NCI-H2029 treated with DMSO at 0.1 percent for 48 hours (cell line): ENCODE results near the gene C2CD2L.
"Not testable (repeated sequence)": the region's sequence is repeated elsewhere in the genome, so short reads cannot be mapped to it uniquely, and the experiment has no call there.

Experiments used
- DNase-seq: peaks from one replicate; lab custom pipeline; 2025; lab: John Stamatoyannopoulos, UW

Gene C2CD2L

DNA sequence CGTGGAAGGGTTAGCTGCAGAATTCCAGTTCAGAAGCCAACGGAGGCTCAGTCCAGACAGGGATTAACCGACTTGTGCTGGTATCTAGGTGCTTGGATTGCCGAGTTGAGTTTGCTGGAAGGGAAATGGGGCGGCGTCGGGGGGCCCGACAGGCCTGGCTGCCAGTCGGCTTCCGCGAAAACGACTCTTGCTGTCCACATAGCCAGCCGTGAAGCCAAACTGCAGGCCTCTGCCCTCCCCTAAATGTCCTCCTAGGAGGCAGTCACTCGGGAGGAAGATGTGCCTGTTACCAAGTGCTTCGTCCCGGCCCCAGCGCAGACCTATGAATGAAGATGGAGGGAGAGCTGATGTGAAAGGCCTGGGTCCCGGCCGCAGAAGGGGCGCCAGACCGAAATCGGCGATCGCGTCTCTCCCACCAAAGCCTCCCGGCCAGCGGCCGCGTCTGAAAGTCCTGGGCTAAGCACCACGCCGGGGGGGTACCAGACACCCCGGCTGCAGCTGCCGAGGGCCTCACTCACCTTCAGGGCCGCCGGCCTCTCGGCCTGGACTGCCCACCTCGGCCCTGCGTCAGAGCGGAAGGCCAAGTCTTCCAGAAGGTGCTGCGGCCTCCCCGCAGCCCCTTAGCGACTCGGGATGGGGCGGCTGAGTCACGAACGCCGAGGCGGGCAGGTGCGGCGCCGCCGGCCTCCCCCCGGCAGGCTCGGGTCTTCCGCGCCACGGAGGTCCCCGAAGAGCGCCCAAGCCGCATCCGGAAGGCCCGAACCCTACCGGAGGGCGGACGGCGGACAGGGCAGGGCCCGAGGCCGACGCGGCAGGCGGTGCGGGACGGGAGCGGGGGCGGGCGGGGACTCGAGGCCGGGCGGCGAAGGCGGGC is 13.0 kb upstream of the C2CD2L start:
- no peak for DNase-seq

DNA sequence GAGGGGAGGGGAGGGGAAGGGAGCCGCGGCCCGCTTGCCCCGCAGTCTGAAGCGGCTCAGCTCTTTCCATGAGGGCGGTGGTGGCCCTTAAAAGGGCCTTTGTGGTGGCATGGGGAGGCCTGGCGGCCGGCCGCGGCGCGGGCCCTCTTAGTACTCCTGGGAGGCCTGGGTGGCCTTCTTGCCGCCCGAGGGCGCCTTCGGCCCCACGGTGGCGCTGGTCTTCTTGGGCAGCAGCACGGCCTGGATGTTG is 12.4 kb upstream of the C2CD2L start:
- no peak for DNase-seq

DNA sequence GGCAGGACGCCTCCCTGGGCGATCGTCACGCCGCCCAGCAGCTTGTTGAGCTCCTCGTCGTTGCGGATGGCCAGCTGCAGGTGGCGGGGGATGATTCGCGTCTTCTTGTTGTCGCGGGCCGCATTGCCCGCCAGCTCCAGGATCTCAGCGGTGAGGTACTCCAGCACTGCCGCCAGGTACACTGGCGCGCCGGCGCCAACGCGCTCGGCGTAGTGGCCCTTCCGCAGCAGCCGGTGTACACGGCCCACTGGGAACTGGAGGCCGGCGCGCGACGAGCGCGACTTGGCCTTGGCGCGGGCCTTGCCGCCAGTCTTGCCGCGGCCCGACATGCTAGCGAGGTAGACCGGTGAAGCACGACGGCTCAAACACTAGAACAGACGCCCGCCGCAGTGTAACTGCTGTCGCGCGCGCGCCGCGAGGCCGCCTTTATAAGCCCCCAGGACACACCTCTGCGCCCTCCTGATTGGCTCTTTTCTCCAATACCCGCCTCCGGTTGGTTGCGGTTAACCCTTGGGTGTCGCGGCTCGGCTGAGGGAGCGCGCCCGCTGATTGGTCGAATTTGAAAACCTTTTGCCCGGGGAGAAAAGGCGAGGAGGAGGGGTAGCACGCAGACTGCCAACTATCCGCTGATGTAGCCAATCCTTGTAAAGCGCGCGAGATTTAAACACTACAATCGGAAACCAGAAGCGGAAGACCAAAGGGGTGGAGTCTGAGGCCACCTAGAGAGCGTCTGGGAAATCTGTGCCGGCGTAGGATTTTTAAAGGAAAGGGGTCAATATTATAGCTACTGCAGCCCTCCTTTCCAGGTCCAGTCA is 11.9 kb upstream of the C2CD2L start:
- DNase-seq = peak; percentile 98

DNA sequence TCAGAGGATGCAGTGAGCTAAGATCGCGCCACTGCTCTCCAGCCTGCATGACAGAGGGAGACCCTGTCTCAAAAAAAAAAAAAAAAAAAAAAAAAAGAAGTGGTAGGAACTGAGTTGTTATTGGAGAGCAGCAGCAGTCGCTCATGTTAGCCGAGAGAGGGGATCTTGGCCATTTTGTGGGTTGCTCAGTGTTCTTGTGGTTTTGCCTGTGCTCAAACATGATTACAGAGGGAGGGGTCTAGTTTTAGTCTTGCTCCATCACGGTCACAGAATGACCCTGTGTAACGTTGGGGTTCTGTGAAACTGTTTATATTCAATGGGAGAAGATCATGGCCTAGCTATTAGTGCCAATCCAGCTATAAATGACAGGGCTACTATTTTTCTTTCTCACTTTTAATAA is 7.4 kb upstream of the C2CD2L start:
- no peak for DNase-seq

DNA sequence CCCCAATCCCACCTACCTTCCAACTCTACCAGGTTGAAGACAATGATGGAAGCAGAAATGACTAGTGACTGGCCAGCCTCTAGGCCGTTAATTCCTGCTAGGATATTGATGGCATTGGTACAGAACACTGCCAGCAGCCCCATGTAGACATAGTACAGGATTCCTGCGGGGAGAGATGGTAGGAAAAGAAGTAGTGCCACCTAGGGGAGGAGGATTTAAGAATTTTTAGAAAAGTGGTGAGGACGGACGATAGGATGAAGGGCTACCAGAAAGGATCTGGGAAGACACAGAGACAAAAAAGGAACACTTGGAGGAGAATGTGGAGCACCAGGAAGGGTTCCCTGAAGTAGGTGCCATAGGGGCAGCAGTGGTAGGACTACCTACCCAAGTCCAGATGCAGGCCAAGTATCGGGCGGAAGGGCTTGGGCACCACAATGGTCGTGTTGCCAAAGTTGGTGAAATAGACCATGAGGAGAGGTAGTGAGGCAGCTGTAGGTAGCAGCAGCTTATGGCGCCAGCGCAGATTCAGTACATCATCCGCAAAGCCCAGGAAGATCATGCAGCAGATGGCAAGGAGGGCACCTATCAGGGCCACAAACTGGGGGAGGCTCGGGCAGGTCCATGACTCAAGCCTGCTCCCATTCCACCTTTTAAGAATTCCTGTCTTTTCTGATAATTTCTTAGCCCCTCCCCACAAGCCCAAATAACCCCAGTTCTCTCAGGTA is 6.7 kb upstream of the C2CD2L start:
- no peak for DNase-seq

DNA sequence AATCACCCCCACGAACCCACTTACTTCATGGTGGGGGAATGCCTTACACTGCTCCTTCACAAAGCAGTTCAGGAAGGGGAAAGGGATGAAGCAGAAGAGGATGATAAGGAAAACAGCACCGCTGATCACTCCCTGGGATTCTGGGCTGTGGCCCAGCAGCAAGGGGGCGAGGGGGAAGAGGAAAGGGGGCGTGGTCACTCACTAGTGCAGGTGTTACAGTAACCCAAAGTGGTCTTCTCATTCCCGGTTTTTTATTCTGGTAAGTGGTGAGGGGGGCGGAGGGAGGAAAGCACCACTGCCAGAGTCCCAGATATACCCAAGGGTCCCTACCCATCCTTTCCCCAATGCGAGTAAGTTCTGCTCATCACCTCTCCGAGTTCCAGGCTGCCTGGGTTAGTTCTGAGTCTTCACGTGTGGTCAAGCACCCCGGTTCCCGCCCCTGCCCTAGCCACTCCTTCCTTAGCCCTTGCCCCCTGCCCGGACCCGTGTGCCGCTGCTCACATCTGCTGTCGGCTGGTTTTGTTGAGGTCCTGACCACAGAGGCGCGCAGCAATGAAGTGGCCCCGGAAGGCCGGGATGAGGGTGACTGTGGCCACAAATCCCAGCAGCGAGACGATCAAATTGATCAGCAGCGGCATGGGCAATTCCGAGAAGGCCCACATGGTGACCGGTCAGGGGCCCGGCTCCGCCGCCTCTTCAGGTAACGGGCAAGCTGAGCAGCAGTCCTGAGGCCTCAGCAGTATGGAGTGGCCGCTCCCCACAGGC is 6.0 kb upstream of the C2CD2L start:
- DNase-seq = no peak

DNA sequence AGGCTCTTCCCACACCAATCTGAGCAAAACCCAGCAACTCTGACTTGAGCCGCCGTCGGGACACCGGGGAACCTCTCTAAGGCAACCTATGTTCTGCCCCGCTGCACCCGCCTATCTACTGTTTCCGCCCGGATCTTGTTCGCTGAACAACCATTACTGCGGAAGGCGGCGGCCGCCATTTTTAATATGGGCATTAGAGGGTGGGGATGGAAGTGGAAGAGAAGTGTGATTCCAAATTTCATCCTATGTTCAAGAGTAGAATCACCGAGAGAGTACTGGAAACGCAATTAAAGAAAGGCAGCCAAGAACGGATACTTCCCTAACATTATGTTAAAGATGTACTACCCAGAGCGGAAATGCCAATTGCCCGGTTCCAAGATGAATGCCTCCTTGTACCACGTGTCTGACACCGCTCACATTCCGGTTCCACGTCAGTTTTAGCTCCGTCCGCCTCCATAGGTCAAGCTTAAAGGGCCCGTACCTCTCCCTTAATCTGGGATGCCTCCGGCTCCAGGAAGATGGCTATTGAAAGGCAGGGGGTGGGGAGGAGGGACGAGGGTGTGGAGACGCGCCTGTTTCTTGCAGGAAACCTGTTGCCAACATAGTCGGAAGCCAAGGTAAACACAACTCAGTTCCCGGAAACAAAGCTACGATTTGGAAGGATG is 5.3 kb upstream of the C2CD2L start, which contains the start of gene DPAGT1:
Gene DPAGT1, minus strand, starts transcription at position 95 of the 665 bp plus-strand sequence. CDS start 198 bp downstream, outside the sequence.
- DNase-seq = peak; percentile 97

DNA sequence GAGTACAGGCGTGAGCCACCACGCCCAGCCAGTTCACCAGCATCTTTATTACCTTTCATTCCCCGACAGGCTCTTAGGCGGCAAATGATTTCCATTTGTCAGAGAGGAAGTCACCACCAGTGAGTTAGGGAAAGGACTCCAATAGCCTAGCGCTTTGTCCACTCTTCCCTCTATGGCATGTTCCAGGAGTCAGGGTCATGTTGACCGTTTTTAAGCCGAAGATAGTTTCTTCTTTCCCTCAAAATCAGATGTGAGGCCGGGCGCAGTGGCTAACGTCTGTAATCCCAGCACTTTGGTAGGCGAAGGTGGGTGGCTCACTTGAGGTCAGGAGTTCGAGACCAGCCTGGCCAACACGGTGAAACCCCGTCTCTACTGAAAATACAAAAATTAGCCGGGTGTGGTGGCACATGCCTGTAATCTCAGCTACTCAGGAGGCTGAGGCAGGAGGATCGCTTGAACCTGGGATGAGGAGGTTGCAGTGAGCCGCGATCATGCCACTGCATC is 3.9 kb upstream of the C2CD2L start:
- not testable (repeated sequence) for DNase-seq

DNA sequence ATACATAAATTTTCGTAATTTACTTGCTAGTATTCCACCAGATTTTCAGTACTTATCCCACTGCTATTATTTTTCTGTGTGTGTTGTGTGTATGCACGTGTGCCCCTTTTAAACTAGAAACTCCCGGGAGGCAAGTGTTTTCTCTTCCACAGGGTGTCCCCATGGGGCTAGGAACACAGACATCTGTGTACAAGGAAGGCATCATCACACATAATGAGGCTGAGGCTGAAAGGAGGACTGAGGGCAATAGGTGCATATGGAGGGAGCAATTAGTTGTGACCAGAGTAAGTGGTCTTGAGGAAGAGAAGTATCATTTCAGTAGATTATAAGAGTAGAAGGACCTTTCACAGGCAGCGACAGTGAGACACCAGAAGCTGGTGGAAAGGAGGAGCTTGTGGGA is 3.4 kb upstream of the C2CD2L start:
- no peak for DNase-seq

DNA sequence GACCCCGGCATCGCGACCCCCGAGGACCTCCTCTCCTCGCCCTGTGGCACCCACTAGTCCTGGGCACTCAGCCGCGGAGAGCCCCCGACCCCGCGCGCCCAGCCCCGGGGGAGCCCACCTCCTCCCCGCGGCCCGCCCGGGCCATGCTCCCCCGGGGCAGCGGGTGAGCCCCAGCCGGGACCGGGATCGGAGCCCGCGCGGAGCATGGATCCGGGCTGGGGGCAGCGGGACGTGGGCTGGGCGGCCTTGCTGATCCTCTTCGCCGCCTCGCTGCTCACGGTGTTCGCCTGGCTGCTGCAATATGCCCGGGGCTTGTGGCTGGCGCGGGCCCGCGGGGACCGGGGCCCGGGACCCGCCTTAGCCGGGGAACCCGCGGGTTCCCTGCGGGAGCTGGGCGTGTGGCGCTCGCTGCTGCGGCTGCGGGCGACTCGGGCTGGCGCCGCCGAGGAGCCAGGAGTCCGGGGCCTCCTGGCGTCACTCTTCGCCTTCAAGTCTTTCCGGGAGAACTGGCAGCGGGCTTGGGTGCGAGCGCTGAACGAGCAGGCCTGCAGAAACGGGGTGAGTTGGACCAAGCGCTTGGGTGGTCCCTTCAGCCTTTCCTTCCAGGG is 498 bp downstream of the C2CD2L start:
- DNase-seq = no peak

DNA sequence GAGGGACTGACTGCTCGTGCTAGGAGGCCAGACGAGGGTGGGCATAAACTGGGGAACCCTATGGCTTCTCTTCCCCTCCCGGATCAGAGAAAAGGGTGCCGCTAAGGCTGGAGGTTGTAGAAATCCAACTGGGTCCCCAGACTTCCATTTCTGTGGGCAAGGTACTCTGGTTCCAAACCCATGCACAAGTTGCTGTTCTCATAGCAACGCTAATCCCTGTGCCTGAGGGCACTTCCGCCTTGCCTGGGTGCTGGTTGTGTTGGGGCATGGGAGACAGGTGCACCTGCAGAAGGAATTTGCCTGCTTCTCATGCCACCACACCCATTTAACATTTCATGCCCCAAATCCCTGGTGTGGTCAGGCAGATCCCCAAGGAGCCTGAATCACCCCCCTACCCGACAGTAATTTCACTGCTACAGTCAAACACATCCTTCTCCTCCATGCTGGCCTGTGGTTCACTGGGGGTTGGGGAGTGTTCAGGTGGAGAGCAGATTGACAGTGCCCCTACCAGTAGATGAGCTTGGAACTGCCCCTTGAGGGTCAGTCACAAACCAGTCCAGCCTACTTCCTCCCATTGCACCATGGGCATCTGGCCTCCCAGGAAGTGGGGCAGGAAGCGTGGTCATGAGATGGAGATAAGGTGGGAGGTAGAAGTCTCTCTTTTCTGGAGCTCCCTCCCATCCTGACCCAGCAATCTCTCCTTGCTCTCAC is 1.2 kb downstream of the C2CD2L start:
- no peak for DNase-seq

DNA sequence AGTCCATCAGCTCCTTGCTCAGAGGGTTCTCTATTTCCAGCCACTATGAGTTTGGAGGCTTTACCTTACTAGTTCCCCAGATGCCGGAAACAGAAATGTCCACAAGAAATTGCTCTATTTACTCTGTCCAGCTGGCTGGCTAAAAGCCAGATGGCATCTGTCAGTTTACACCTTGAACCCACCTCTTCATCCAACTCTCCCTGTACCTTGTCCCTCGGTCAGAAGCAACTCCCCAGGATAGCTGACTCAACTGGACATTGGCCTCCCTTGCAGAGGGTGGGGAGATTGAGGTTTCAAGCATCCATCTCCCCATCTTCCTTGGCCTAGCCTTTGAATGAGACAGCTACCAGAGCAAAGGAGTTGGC is 1.7 kb downstream of the C2CD2L start:
- DNase-seq = no peak

DNA sequence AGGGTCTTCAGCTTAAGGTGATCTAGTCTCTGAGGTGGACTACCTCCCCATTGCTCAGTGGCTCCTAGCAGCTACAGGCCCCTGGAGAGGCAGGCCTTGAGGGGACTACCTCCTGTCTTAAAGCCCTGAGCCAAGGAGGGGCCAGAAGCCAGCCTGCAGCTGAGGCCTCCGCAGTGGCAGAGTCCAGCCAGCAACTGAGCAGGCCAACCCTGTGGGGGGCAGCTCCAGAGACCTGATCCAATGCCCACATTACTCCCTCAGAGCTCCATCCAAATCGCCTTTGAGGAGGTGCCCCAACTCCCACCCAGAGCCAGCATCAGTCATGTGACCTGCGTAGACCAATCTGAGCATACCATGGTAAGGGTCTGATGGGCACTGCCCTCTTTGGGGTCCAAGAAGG is 2.7 kb downstream of the C2CD2L start:
- DNase-seq = no peak

DNA sequence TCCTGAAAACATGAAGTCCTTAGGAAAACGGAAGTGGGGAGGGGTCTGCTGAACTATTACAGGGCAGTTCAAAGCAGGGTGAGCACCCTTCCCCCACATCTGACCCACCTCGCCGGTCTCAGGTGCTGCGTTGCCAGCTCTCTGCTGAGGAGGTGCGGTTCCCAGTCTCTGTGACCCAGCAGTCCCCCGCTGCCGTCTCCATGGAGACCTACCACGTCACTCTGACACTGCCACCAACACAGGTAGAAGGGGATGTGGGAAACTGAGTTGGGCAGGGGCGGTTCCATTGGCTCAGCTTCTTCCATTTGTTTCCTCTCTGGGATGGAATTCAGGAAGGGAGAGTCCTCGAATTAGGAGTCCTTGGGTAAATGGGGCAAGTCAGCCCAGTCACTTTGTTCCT is 3.3 kb downstream of the C2CD2L start:
- no peak for DNase-seq

DNA sequence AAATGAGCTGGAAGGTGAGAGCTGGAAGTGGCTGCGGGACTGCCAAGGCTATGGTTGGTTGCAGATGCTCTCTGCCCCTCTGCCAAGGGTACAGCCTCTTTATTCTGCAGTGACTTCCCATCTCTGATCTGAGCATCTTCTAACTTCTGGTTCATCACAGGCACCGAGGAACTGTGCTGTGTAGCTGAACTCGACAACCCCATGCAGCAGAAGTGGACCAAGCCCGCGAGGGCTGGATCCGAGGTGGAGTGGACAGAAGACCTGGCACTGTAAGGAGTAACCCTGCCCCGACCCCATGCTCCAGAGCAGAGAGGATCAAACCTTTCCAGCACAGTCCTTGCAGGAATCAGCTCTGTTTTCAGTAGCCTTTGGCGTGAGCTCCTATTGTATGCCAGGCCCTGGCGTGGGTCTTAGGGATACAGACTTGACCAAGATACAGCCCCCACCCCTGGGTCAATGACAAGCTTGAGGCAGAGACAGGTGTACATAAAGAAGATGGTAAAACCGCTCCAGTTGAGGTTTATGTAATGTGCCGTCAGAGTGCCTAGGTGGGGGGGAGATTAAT is 4.3 kb downstream of the C2CD2L start:
- no peak for DNase-seq

DNA sequence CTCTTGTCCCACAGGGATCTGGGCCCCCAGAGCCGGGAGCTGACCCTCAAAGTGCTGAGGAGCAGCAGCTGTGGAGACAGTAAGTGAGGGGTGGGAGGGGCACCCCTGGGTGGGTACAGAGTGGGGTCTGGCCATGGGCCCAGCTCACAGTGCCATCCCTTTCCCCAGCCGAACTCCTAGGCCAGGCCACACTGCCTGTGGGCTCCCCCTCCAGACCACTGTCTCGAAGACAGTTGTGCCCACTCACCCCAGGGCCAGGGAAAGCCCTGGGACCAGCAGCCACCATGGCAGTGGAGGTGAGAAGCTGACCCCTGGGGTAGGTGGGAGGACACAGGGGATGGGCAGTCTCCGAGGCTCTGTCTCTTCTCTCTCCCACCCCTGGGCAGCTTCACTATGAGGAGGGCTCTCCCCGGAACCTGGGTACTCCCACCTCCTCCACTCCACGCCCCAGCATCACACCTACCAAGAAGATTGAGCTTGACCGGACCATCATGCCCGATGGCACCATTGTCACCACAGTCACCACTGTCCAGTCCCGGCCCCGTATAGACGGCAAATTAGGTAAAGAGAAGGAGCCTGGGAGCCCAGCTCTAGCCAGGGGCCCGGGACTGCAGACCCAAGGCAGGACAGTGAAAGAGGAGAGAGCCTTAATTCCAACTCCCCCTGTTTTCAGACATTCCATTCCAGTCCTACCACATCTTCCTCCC is 5.3 kb downstream of the C2CD2L start:
- no peak for DNase-seq

DNA sequence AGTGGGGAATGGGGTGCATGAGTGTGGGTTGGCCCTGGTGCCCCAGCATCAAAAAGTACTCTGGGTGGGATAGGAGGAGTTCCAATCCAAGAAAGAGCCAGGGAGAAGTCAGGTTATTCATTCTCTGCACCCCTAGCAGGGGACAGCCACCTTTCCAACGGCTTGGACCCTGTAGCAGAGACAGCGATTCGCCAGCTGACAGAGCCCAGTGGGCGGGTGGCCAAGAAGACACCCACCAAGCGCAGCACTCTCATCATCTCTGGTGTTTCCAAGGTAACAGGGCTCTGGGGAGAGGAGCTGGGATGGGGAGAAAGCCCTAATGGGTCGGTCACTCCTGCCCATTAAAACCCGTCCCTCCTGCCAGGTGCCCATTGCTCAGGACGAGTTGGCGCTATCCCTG is 6.6 kb downstream of the C2CD2L start:
- no peak for DNase-seq

DNA sequence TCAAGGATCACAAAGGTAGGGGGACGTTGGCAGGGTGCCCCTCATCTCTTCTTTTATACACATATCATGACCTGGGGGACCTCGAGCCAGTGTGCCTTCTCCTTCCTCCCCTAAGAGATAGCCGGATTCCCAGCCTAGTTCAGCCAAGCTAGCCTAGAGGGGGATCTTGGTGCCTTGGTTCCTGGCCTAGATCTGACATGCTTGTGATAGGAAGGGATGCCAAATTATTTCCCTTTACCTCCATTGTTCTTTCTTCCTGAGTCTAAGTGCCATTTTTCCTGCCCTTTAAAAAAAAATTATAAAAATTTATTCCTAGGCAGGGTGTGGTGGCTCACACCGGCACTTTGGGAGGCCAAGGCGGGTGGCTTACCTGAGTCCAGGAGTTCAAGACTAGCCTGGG is 7.2 kb downstream of the C2CD2L start:
- no peak for DNase-seq
